ENCODE data around the gene GNG13.
"Not testable (repeated sequence)": the region's sequence is repeated elsewhere in the genome, so short reads cannot be mapped to it uniquely, and the experiment has no call there.

GNG13 gene

GRCh38 chr16:778447-778846, 22.1 kb downstream of the GNG13 start:
- Histone ChIP-seq H3K4me1 (ENCODE audit: control insufficient read depth, insufficient read depth, low read length) (peaks cover 11% of the 10 kb centered on the region), H3K27me3 (ENCODE audit: control insufficient read depth, insufficient read depth, low read length) (peaks cover 25% of the 10 kb centered on the region), H3K9ac (ENCODE audit: low read length) (no peak overlapping the region), H3K36me3 (ENCODE audit: control insufficient read depth, insufficient read depth, low read length) (no peaks in the 10 kb centered on the region), H3K9me3 (ENCODE audit: control insufficient read depth, low read length) (no peaks in the 10 kb centered on the region), H3K4me3 (ENCODE audit: low read length) (no peak overlapping the region)

GRCh38 chr16:777826-778225, 22.7 kb downstream of the GNG13 start:
- Histone ChIP-seq H3K27me3 (ENCODE audit: control insufficient read depth, insufficient read depth, low read length) (peaks cover 19% of the 10 kb centered on the region), H3K9ac (ENCODE audit: low read length) (no peak overlapping the region), H3K9me3 (ENCODE audit: control insufficient read depth, low read length) (no peaks in the 10 kb centered on the region), H3K4me3 (ENCODE audit: low read length) (no peak overlapping the region), H3K4me1 (ENCODE audit: control insufficient read depth, insufficient read depth, low read length) (peaks cover 5% of the 10 kb centered on the region), H3K36me3 (ENCODE audit: control insufficient read depth, insufficient read depth, low read length) (no peaks in the 10 kb centered on the region)

GRCh38 chr16:776824-777223, 23.7 kb downstream of the GNG13 start:
- Histone ChIP-seq H3K9ac (ENCODE audit: low read length) (no peak overlapping the region), H3K9me3 (ENCODE audit: control insufficient read depth, low read length) (no peaks in the 10 kb centered on the region), H3K27me3 (ENCODE audit: control insufficient read depth, insufficient read depth, low read length) (peaks cover 9% of the 10 kb centered on the region), H3K4me1 (ENCODE audit: control insufficient read depth, insufficient read depth, low read length) (no peaks in the 10 kb centered on the region), H3K4me3 (ENCODE audit: low read length) (no peak overlapping the region), H3K36me3 (ENCODE audit: control insufficient read depth, insufficient read depth, low read length) (no peaks in the 10 kb centered on the region)

- H3K27me3 ChIP-seq (ENCODE audit: control insufficient read depth, insufficient read depth, low read length); H3K9ac ChIP-seq (ENCODE audit: low read length); H3K36me3 ChIP-seq (ENCODE audit: control insufficient read depth, insufficient read depth, low read length); H3K4me1 ChIP-seq (ENCODE audit: control insufficient read depth, insufficient read depth, low read length); H3K9me3 ChIP-seq (ENCODE audit: control insufficient read depth, low read length); H3K4me3 ChIP-seq (ENCODE audit: low read length): not testable (repeated sequence)
Observed at GRCh38 chr16:776298-776697, 24.2 kb downstream of the GNG13 start.

- Histone ChIP-seq H3K4me3 (ENCODE audit: low read length) (no peak overlapping the region), H3K9ac (ENCODE audit: low read length) (no peak overlapping the region), H3K4me1 (ENCODE audit: control insufficient read depth, insufficient read depth, low read length) (no peaks in the 10 kb centered on the region), H3K27me3 (ENCODE audit: control insufficient read depth, insufficient read depth, low read length) (peaks cover 6% of the 10 kb centered on the region), H3K9me3 (ENCODE audit: control insufficient read depth, low read length) (no peaks in the 10 kb centered on the region), H3K36me3 (ENCODE audit: control insufficient read depth, insufficient read depth, low read length) (no peaks in the 10 kb centered on the region)
Observed at GRCh38 chr16:775236-775796, 25.2 kb downstream of the GNG13 start.

- H3K27me3 ChIP-seq (ENCODE audit: control insufficient read depth, insufficient read depth, low read length), result peaks cover 6% of the 10 kb centered on the region
- H3K9me3 ChIP-seq (ENCODE audit: control insufficient read depth, low read length), result no peaks in the 10 kb centered on the region
- H3K4me3 ChIP-seq (ENCODE audit: low read length), result no peak overlapping the region
- H3K36me3 ChIP-seq (ENCODE audit: control insufficient read depth, insufficient read depth, low read length), result no peaks in the 10 kb centered on the region
- no peaks in the 10 kb centered on the region for H3K4me1 ChIP-seq (ENCODE audit: control insufficient read depth, insufficient read depth, low read length)
- H3K9ac ChIP-seq (ENCODE audit: low read length), result no peak overlapping the region
Observed at GRCh38 chr16:774086-775001, 26.2 kb downstream of the GNG13 start.

- no peak overlapping the region for H3K4me3 ChIP-seq (ENCODE audit: low read length)
- H3K27me3 ChIP-seq (ENCODE audit: control insufficient read depth, insufficient read depth, low read length), result no peaks in the 10 kb centered on the region
- no peaks in the 10 kb centered on the region for H3K36me3 ChIP-seq (ENCODE audit: control insufficient read depth, insufficient read depth, low read length)
- no peaks in the 10 kb centered on the region for H3K4me1 ChIP-seq (ENCODE audit: control insufficient read depth, insufficient read depth, low read length)
- no peaks in the 10 kb centered on the region for H3K9me3 ChIP-seq (ENCODE audit: control insufficient read depth, low read length)
- H3K9ac ChIP-seq (ENCODE audit: low read length), result no peak overlapping the region
Observed at GRCh38 chr16:772959-773358, 27.6 kb downstream of the GNG13 start.

- H3K9ac ChIP-seq (ENCODE audit: low read length), result no peak overlapping the region
- no peak overlapping the region for H3K4me3 ChIP-seq (ENCODE audit: low read length)
- no peaks in the 10 kb centered on the region for H3K27me3 ChIP-seq (ENCODE audit: control insufficient read depth, insufficient read depth, low read length)
- no peaks in the 10 kb centered on the region for H3K9me3 ChIP-seq (ENCODE audit: control insufficient read depth, low read length)
- no peaks in the 10 kb centered on the region for H3K36me3 ChIP-seq (ENCODE audit: control insufficient read depth, insufficient read depth, low read length)
- no peaks in the 10 kb centered on the region for H3K4me1 ChIP-seq (ENCODE audit: control insufficient read depth, insufficient read depth, low read length)
Observed at GRCh38 chr16:770411-770810, 30.1 kb downstream of the GNG13 start.

GRCh38 chr16:769934-770333, 30.6 kb downstream of the GNG13 start:
- Histone ChIP-seq H3K4me3 (ENCODE audit: low read length) (no peak overlapping the region), H3K4me1 (ENCODE audit: control insufficient read depth, insufficient read depth, low read length) (no peaks in the 10 kb centered on the region), H3K9me3 (ENCODE audit: control insufficient read depth, low read length) (no peaks in the 10 kb centered on the region), H3K36me3 (ENCODE audit: control insufficient read depth, insufficient read depth, low read length) (no peaks in the 10 kb centered on the region), H3K9ac (ENCODE audit: low read length) (no peak overlapping the region), H3K27me3 (ENCODE audit: control insufficient read depth, insufficient read depth, low read length) (no peaks in the 10 kb centered on the region)

DNA sequence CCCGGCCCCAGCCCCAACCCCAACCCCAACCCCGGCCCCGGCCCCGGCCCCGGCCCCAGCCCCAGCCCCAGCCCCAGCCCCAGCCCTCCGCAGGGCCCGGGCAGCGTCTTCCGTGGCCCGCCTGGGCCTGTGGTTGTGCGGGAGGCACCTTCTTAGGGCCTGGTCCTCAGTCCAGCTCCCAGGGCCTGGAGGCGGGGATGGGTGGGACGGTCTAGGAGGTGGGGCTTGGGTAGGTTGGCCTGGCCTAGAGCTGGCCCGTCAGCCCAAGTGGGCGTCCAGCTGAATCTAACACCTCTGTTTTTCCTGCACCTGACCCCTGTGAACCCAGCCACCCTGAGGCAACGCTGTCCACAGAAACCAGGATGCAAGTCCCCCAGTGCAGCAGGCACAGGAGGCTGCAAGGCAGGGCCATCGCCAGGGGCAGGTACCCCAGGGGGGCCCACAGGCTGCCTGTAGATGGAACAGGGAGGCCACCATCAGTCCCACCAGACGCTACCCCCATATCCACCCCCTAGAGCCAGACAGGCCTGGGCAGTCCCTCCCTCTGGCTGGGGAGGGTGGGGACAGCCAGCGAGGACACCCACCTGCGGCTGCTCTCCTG, 31.2 kb downstream of the GNG13 start:
- Histone ChIP-seq H3K9ac (ENCODE audit: low read length) (no peak overlapping the region), H3K4me3 (ENCODE audit: low read length) (no peak overlapping the region), H3K9me3 (ENCODE audit: control insufficient read depth, low read length) (no peaks in the 10 kb centered on the region), H3K27me3 (ENCODE audit: control insufficient read depth, insufficient read depth, low read length) (no peaks in the 10 kb centered on the region), H3K4me1 (ENCODE audit: control insufficient read depth, insufficient read depth, low read length) (no peaks in the 10 kb centered on the region), H3K36me3 (ENCODE audit: control insufficient read depth, insufficient read depth, low read length) (no peaks in the 10 kb centered on the region)

DNA sequence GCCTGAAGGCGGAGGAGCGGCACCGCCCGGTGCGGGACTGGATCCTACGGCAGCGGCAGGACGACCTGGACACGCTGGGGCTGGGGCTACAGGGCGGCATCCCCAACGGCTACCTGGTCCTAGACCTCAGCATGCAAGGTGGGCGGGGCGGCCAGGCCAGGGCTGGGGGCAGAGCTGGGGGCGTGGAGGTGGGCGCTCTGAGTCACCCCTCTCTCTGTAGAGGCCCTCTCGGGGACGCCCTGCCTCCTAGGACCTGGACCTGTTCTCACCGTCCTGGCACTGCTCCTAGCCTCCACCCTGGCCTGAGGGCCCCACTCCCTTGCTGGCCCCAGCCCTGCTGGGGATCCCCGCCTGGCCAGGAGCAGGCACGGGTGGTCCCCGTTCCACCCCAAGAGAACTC, 32.1 kb downstream of the GNG13 start:
- Histone ChIP-seq H3K36me3 (ENCODE audit: control insufficient read depth, insufficient read depth, low read length) (no peaks in the 10 kb centered on the region), H3K9me3 (ENCODE audit: control insufficient read depth, low read length) (no peaks in the 10 kb centered on the region), H3K9ac (ENCODE audit: low read length) (no peak overlapping the region), H3K4me1 (ENCODE audit: control insufficient read depth, insufficient read depth, low read length) (no peaks in the 10 kb centered on the region), H3K27me3 (ENCODE audit: control insufficient read depth, insufficient read depth, low read length) (no peaks in the 10 kb centered on the region), H3K4me3 (ENCODE audit: low read length) (no peak overlapping the region)

GRCh38 chr16:767743-768235, 32.7 kb downstream of the GNG13 start:
- peaks cover 3% of the 10 kb centered on the region for H3K27me3 ChIP-seq (ENCODE audit: control insufficient read depth, insufficient read depth, low read length)
- H3K4me1 ChIP-seq (ENCODE audit: control insufficient read depth, insufficient read depth, low read length), result no peaks in the 10 kb centered on the region
- no peak overlapping the region for H3K9ac ChIP-seq (ENCODE audit: low read length)
- no peak overlapping the region for H3K4me3 ChIP-seq (ENCODE audit: low read length)
- no peaks in the 10 kb centered on the region for H3K36me3 ChIP-seq (ENCODE audit: control insufficient read depth, insufficient read depth, low read length)
- no peaks in the 10 kb centered on the region for H3K9me3 ChIP-seq (ENCODE audit: control insufficient read depth, low read length)
